T-helper 17 cell (primary cell): Measurements from ENCODE around the gene NT5DC1. TPM values are rescaled to one million over a fixed set of nuclear protein-coding genes. Genes with fewer than 3 reads are reported as not detected.
A peak's percentile ranks its signal among the peaks of the same experiment; 100 is the strongest.

Experiments
- ATAC-seq: fragments of 150-1000 bp; cut with Tn5 transposase; 2 replicates; pipeline ENCODE4 v1.10.0; 2021; ENCODE audit warnings: mild to moderate bottlenecking, moderate library complexity
- DNase-seq, 3 donors: peaks; one replicate each; pipeline versions ENCODE4 v3.0.0 to v3.0.0-alpha.2; 2020 to 2021
- H3K9me3 ChIP-seq: one replicate; pipeline ENCODE4 v1.7.0; 2013; ENCODE audit warnings: low read length, mild to moderate bottlenecking; ENCODE audit not compliant: control insufficient read depth, poor library complexity, severe bottlenecking
- H3K27ac Mint-ChIP-seq: one replicate; pipeline ENCODE4 v1.8.0; 2022; ENCODE audit warnings: mild to moderate bottlenecking, moderate library complexity, mixed read lengths
- H3K27me3 Mint-ChIP-seq: one replicate; pipeline ENCODE4 v1.8.0; 2022; ENCODE audit warnings: mixed read lengths
- H3K36me3 Mint-ChIP-seq: one replicate; pipeline ENCODE4 v1.8.0; 2022; ENCODE audit warnings: low read depth, mixed read lengths
- H3K4me1 Mint-ChIP-seq: one replicate; pipeline ENCODE4 v1.8.0; 2022; ENCODE audit warnings: mild to moderate bottlenecking, mixed read lengths
- H3K4me3 Mint-ChIP-seq: one replicate; pipeline ENCODE4 v1.8.0; 2022; ENCODE audit warnings: mild to moderate bottlenecking, moderate library complexity, mixed read lengths
- total RNA-seq, 4 donors: library from RNA in 2 of 4; stranded (reverse) in 2 of 4; gene quantifications; one replicate each; pipeline ENCODE4 v1.2.3 and lab custom pipeline; 2022 to 2026

Gene NT5DC1
- total RNA-seq, 2 donors from 2014 or later: 33.1 to 34.5 TPM

- Mint-ChIP-seq H3K4me1 (peaks cover 29% of the 10 kb centered on the region), H3K27me3 (no peaks in the 10 kb centered on the region), H3K27ac (no peak overlapping the region), H3K36me3 (no peaks in the 10 kb centered on the region), H3K4me3 (no peak overlapping the region)
- DNase-seq (no peak), ATAC-seq (no peak)
- no peaks in the 10 kb centered on the region for H3K9me3 ChIP-seq
These were observed 1.6 kb upstream of the NT5DC1 start for GRCh38 chr6:116099036-116099435.

- H3K27me3 Mint-ChIP-seq: no peaks in the 10 kb centered on the region
- H3K9me3 ChIP-seq: no peaks in the 10 kb centered on the region
- DNase-seq: no peak
- peak overlapping the region; percentile 91 for H3K4me3 Mint-ChIP-seq
- peak; percentile 4 for ATAC-seq
- peak overlapping the region; percentile 66 for H3K27ac Mint-ChIP-seq
- H3K36me3 Mint-ChIP-seq: no peaks in the 10 kb centered on the region
- peaks cover 43% of the 10 kb centered on the region for H3K4me1 Mint-ChIP-seq
These were observed 657 bp downstream of the NT5DC1 start for GRCh38 chr6:116101302-116101718.

- H3K4me1 Mint-ChIP-seq: peaks cover 43% of the 10 kb centered on the region
- DNase-seq: no peak
- H3K27me3 Mint-ChIP-seq: no peaks in the 10 kb centered on the region
- ATAC-seq: no peak
- H3K36me3 Mint-ChIP-seq: no peaks in the 10 kb centered on the region
- peak overlapping the region; percentile 91 for H3K4me3 Mint-ChIP-seq
- H3K27ac Mint-ChIP-seq: peak overlapping the region; percentile 66
- H3K9me3 ChIP-seq: no peaks in the 10 kb centered on the region
These were observed 1.1 kb downstream of the NT5DC1 start for GRCh38 chr6:116101790-116102189.

GRCh38 chr6:116102873-116103272, 2.2 kb downstream of the NT5DC1 start:
- H3K27me3 Mint-ChIP-seq: no peaks in the 10 kb centered on the region
- ATAC-seq (no peak), DNase-seq (no peak)
- H3K4me1 Mint-ChIP-seq: peaks cover 43% of the 10 kb centered on the region
- peak overlapping the region; percentile 29 for H3K27ac Mint-ChIP-seq
- no peaks in the 10 kb centered on the region for H3K9me3 ChIP-seq
- H3K36me3 Mint-ChIP-seq: no peaks in the 10 kb centered on the region
- H3K4me3 Mint-ChIP-seq: no peak overlapping the region

- H3K4me1 Mint-ChIP-seq: peaks cover 47% of the 10 kb centered on the region
- H3K9me3 ChIP-seq: no peaks in the 10 kb centered on the region
- DNase-seq (no peak), ATAC-seq (no peak)
- peaks cover 7% of the 10 kb centered on the region for H3K36me3 Mint-ChIP-seq
- no peak overlapping the region for H3K4me3 Mint-ChIP-seq
- no peak overlapping the region for H3K27ac Mint-ChIP-seq
- no peaks in the 10 kb centered on the region for H3K27me3 Mint-ChIP-seq
These were observed 4.0 kb downstream of the NT5DC1 start for GRCh38 chr6:116104636-116105035.

GRCh38 chr6:116105247-116105646, 4.6 kb downstream of the NT5DC1 start:
- ATAC-seq (no peak), DNase-seq (no peak)
- H3K9me3 ChIP-seq: no peaks in the 10 kb centered on the region
- Mint-ChIP-seq H3K27me3 (no peaks in the 10 kb centered on the region), H3K36me3 (peaks cover 9% of the 10 kb centered on the region), H3K27ac (no peak overlapping the region), H3K4me1 (peaks cover 46% of the 10 kb centered on the region), H3K4me3 (no peak overlapping the region)

GRCh38 chr6:116106146-116106545, 5.5 kb downstream of the NT5DC1 start:
- Mint-ChIP-seq H3K4me3 (no peak overlapping the region), H3K27ac (no peak overlapping the region)

GRCh38 chr6:116108836-116109235, 8.2 kb downstream of the NT5DC1 start:
- peaks cover 26% of the 10 kb centered on the region for H3K4me1 Mint-ChIP-seq

More at GRCh38 chr6:116106146-116106545, 5.5 kb downstream of the NT5DC1 start:
- DNase-seq (no peak), ATAC-seq (no peak)
- no peaks in the 10 kb centered on the region for H3K9me3 ChIP-seq
- Mint-ChIP-seq H3K4me1 (peaks cover 46% of the 10 kb centered on the region), H3K27me3 (no peaks in the 10 kb centered on the region), H3K36me3 (peaks cover 13% of the 10 kb centered on the region)

GRCh38 chr6:116111552-116112528, 11.2 kb downstream of the NT5DC1 start:
- no peaks in the 10 kb centered on the region for H3K27me3 Mint-ChIP-seq
- H3K9me3 ChIP-seq: no peaks in the 10 kb centered on the region
- H3K4me1 Mint-ChIP-seq: peaks cover 10% of the 10 kb centered on the region
- DNase-seq (no peak), ATAC-seq (no peak)
- peaks cover 16% of the 10 kb centered on the region for H3K36me3 Mint-ChIP-seq
- H3K27ac Mint-ChIP-seq: no peak overlapping the region
- no peak overlapping the region for H3K4me3 Mint-ChIP-seq

More at GRCh38 chr6:116108836-116109235, 8.2 kb downstream of the NT5DC1 start:
- Mint-ChIP-seq H3K4me3 (no peak overlapping the region), H3K27me3 (no peaks in the 10 kb centered on the region), H3K27ac (no peak overlapping the region), H3K36me3 (peaks cover 16% of the 10 kb centered on the region)
- DNase-seq: no peak
- no peaks in the 10 kb centered on the region for H3K9me3 ChIP-seq
- ATAC-seq: no peak

GRCh38 chr6:116113386-116113785, 12.7 kb downstream of the NT5DC1 start:
- no peak for DNase-seq
- H3K9me3 ChIP-seq: no peaks in the 10 kb centered on the region
- H3K4me3 Mint-ChIP-seq: no peak overlapping the region
- H3K4me1 Mint-ChIP-seq: peaks cover 10% of the 10 kb centered on the region
- no peak overlapping the region for H3K27ac Mint-ChIP-seq
- H3K27me3 Mint-ChIP-seq: no peaks in the 10 kb centered on the region
- ATAC-seq: no peak
- H3K36me3 Mint-ChIP-seq: peaks cover 16% of the 10 kb centered on the region

GRCh38 chr6:116115781-116116180, 15.1 kb downstream of the NT5DC1 start:
- Mint-ChIP-seq H3K4me1 (peaks cover 4% of the 10 kb centered on the region), H3K27me3 (no peaks in the 10 kb centered on the region), H3K27ac (no peak overlapping the region), H3K36me3 (peaks cover 5% of the 10 kb centered on the region), H3K4me3 (no peak overlapping the region)
- no peaks in the 10 kb centered on the region for H3K9me3 ChIP-seq
- DNase-seq: no peak
- no peak for ATAC-seq

- Mint-ChIP-seq H3K4me1 (peaks cover 7% of the 10 kb centered on the region), H3K4me3 (no peak overlapping the region), H3K27ac (no peak overlapping the region), H3K27me3 (no peaks in the 10 kb centered on the region), H3K36me3 (peaks cover 2% of the 10 kb centered on the region)
- DNase-seq (no peak), ATAC-seq (no peak)
- no peaks in the 10 kb centered on the region for H3K9me3 ChIP-seq
These were observed 18.0 kb downstream of the NT5DC1 start for GRCh38 chr6:116118608-116119007.

GRCh38 chr6:116120430-116120829, 19.8 kb downstream of the NT5DC1 start:
- no peaks in the 10 kb centered on the region for H3K9me3 ChIP-seq
- peaks cover 8% of the 10 kb centered on the region for H3K4me1 Mint-ChIP-seq
- ATAC-seq (no peak), DNase-seq (no peak)
- no peaks in the 10 kb centered on the region for H3K27me3 Mint-ChIP-seq
- no peak overlapping the region for H3K4me3 Mint-ChIP-seq
- H3K36me3 Mint-ChIP-seq: peaks cover 2% of the 10 kb centered on the region
- no peak overlapping the region for H3K27ac Mint-ChIP-seq

- H3K9me3 ChIP-seq: no peaks in the 10 kb centered on the region
- H3K27ac Mint-ChIP-seq: no peak within 1 kb of the TSS
- H3K36me3 Mint-ChIP-seq: peaks cover 5% of the 10 kb centered on the region
- H3K4me1 Mint-ChIP-seq: peaks cover 12% of the 10 kb centered on the region
- no peak within 1 kb of the TSS for H3K4me3 Mint-ChIP-seq
- DNase-seq: no peak
- no peaks in the 10 kb centered on the region for H3K27me3 Mint-ChIP-seq
- ATAC-seq: no peak
These were observed 25.4 kb downstream of the NT5DC1 start, which contains the start of gene COL10A1 for GRCh38 chr6:116126032-116126431. Gene COL10A1, minus strand, starts transcription at chr6:116126132. Its CDS starts 640 bp downstream, at chr6:116125492.
